Measurements from ENCODE around the gene CDC14A. TPM values are rescaled to one million over a fixed set of nuclear protein-coding genes. Genes with fewer than 3 reads are reported as not detected.

The CDC14A gene
- polyA plus RNA-seq, 1 of the 3 experiments (the other 2 are of a cell fraction): 2.2 TPM

DNA sequence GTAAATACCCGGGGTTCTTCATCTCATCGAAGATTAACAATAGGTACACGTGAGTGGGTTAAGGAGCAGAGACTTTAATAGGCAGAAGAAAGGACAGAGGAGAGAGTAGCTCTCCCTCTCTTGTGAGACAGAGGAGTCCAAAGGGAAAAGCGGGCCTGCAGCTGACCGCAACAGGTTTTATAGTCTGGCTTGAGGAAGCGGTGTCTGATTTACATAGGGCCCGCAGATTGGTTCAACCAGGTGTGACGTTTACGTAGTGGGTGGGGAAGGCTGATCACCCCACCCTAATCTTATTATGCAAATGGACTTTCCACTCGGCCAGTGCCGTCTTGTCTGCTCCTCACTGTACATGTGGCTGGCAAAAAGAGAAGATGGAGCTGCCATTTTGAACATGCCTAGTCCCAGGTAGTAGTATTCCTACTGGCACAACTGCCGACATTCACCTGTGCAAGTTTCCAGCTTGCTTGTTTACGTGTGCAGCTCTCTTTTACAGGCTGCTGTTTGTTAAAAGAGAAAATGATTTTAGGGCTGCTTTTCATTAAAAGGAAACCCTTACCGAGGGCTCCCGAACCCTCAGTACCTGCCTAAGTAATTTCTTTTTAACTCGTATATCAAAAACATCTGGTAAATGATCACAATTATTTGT is 10.6 kb downstream of the CDC14A start:
- TF ChIP-seq TAF1 (IDR thresholded peaks at IDR 0.05; ENCODE audit: borderline replicate concordance, low read depth, low read length) (peak; percentile 56; the same call in 1 of the 2 replicates), POLR2AphosphoS5 (IDR thresholded peaks at IDR 0.05; ENCODE audit: low read depth, low read length) (peak; percentile 95), MXI1 (IDR thresholded peaks at IDR 0.05; ENCODE audit: low read depth, low read length) (0 out of 2 replicates have a peak, but pooled peaks have one; percentile 39), EP300 (IDR thresholded peaks at IDR 0.05; ENCODE audit: borderline replicate concordance in 1 of 2, low read depth in 1 of 2, low read length in 1 of 2) (no peak), YY1 (IDR thresholded peaks at IDR 0.05; ENCODE audit: low read depth) (peak; percentile 69; the same call in 1 of the 2 replicates), ELF1 (IDR thresholded peaks at IDR 0.05) (no peak), CHD2 (IDR thresholded peaks at IDR 0.05; ENCODE audit: low read length, partially characterized antibody) (no peak)
- TF ChIP-seq, protein P1, sequence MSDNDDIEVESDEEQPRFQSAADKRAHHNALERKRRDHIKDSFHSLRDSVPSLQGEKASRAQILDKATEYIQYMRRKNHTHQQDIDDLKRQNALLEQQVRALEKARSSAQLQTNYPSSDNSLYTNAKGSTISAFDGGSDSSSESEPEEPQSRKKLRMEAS (IDR thresholded peaks at IDR 0.05; ENCODE audit: low read depth): peak; percentile 33; the same call in 1 of the 2 replicates
- Histone ChIP-seq H3F3A (replicated peaks; ENCODE audit: insufficient read depth) (peaks cover 5% of the 10 kb centered on the region), H3K4me3 (ENCODE audit: low read depth in 2 of 2, low read length in 1 of 2) (peak overlapping the region; percentile 39 to 42; a peak in 3 of 4 replicates), H3K9me2 (no peaks in the 10 kb centered on the region), H3K4me2 (peak overlapping the region; percentile 49; the same call in 1 of the 2 replicates), H3K27me3 (ENCODE audit: insufficient read depth) (no peaks in the 10 kb centered on the region), H3K79me2 (ENCODE audit: insufficient read depth) (peaks cover 20% of the 10 kb centered on the region; the same call in 1 of the 2 replicates), H3K36me3 (replicated peaks in 1 of 2; ENCODE audit: control insufficient read depth in 1 of 2, insufficient read depth in 2 of 2, low read length in 1 of 2) (peaks cover 0 to 2% of the 10 kb centered on the region in 2 experiments), H3K27ac (ENCODE audit: low read depth in 2 of 2, low read length in 1 of 2) (peak overlapping the region; percentile 56; a peak in 3 of 4 replicates), H2AFZ (ENCODE audit: low read depth) (peak overlapping the region; percentile 74; the same call in 1 of the 2 replicates), H3K9me3 (no peaks in the 10 kb centered on the region), H3K9ac (peak overlapping the region; percentile 43; the same call in 1 of the 2 replicates), H4K20me1 (ENCODE audit: insufficient read depth) (no peaks in the 10 kb centered on the region), H3K4me1 (ENCODE audit: control insufficient read depth in 1 of 2, insufficient read depth in 2 of 2, low read depth in 1 of 2, low read length in 1 of 2) (peaks cover 4 to 5% of the 10 kb centered on the region in 2 experiments; a peak in 3 of 4 replicates)
- POLR2A ChIA-PET: interaction anchor here (0.6 to 1.9 kb wide), 3 partner anchors 10 to 56 kb away, joined by 3 to 10 read pairs (median 3); partner anchors contain the start of gene CDC14A
- 65% methylated on average over 16 of the region's 16 CpGs for WGBS (ENCODE audit: low lambda C conversion rate)
- DNase-seq: peak; percentile 54
- CTCF ChIA-PET: interaction anchor here (1.1 to 2.9 kb wide), 2 partner anchors 10 to 77 kb away, joined by 3 to 16 read pairs; partner anchors contain the start of gene CDC14A

DNA sequence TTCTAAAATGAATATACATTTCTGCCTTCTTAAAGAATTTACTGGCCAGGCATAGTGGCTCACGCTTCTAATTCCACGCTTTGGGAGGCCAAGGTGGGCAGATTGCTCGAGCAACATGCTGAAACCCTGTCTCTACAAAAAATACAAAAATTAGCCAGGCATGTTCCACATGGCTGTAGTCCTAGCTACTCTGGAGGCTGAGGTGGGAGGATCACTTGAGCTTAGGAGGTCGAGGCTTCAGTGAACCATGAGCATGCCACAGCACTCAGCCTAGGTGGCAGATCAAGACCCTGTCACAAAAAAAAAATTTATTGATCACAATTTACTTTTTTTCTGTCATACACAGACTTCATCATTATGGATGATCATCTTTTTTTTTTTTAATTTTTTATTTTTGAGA is 11.5 kb downstream of the CDC14A start:
- ChIA-PET POLR2A (interaction anchor here (1.9 kb wide), 1 partner anchor 10 kb away, joined by 10 read pairs; the partner anchor contains the start of gene CDC14A), CTCF (no interaction called here)
- WGBS (ENCODE audit: low lambda C conversion rate): 94% methylated on average over 4 of the region's 4 CpGs
- Histone ChIP-seq H3K27me3 (ENCODE audit: insufficient read depth) (no peaks in the 10 kb centered on the region), H3K4me1 (ENCODE audit: control insufficient read depth in 1 of 2, insufficient read depth in 2 of 2, low read depth in 1 of 2, low read length in 1 of 2) (peaks cover 4 to 5% of the 10 kb centered on the region in 2 experiments; a peak in 2 of 4 replicates), H3K9me2 (no peaks in the 10 kb centered on the region), H3K4me2 (no peak overlapping the region), H3K9me3 (no peaks in the 10 kb centered on the region), H2AFZ (ENCODE audit: low read depth) (no peak overlapping the region), H3K4me3 (ENCODE audit: low read depth in 2 of 2, low read length in 1 of 2) (no peak overlapping the region), H3K36me3 (replicated peaks in 1 of 2; ENCODE audit: control insufficient read depth in 1 of 2, insufficient read depth in 2 of 2, low read length in 1 of 2) (peaks cover 0 to 2% of the 10 kb centered on the region in 2 experiments), H3F3A (replicated peaks; ENCODE audit: insufficient read depth) (peaks cover 5% of the 10 kb centered on the region), H3K79me2 (ENCODE audit: insufficient read depth) (peaks cover 26% of the 10 kb centered on the region; the same call in 1 of the 2 replicates), H3K27ac (ENCODE audit: low read depth in 2 of 2, low read length in 1 of 2) (no peak overlapping the region), H3K9ac (no peak overlapping the region), H4K20me1 (ENCODE audit: insufficient read depth) (no peaks in the 10 kb centered on the region)
- DNase-seq: no peak
- no peak for TF ChIP-seq SMC3 (IDR thresholded peaks at IDR 0.05; ENCODE audit: low read depth, low read length)
- TF ChIP-seq GATA2 (CRISPR knock-in tag; IDR thresholded peaks at IDR 0.05): no peak

DNA sequence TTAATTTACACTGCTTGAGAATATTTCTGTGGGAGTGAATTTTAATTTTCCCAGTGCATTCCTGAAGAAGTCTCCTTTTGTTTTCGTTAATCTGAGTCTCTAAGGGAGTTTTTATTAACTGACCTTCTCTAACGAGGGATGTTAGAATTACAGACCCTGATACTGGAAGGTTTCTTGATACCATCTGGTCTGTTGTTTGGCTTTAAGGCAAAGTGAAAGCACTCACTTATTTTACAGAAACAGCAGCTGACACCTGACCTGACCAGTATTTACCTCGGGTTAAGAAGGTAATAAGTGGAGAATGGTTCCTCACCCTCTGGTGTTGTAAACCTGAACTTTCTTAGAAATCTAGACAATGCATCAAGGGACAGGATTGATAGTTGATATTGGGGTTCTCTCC is 12.4 kb downstream of the CDC14A start:
- WGBS (ENCODE audit: low lambda C conversion rate): 80% methylated on average over 3 of the region's 3 CpGs
- no peaks in the 10 kb centered on the region for H3K9me3 ChIP-seq
- POLR2A ChIA-PET: no interaction called here
- no peak for TF ChIP-seq NRF1 (IDR thresholded peaks at IDR 0.05; ENCODE audit: low read depth, low read length)
- TF ChIP-seq SIN3A (IDR thresholded peaks at IDR 0.05; ENCODE audit: borderline replicate concordance, low read depth, low read length): no peak
- no peak for TF ChIP-seq JUND (IDR thresholded peaks at IDR 0.05)
- TF ChIP-seq FOSL2 (IDR thresholded peaks at IDR 0.05; ENCODE audit: borderline replicate concordance, low read depth): no peak
- TF ChIP-seq, protein P2, sequence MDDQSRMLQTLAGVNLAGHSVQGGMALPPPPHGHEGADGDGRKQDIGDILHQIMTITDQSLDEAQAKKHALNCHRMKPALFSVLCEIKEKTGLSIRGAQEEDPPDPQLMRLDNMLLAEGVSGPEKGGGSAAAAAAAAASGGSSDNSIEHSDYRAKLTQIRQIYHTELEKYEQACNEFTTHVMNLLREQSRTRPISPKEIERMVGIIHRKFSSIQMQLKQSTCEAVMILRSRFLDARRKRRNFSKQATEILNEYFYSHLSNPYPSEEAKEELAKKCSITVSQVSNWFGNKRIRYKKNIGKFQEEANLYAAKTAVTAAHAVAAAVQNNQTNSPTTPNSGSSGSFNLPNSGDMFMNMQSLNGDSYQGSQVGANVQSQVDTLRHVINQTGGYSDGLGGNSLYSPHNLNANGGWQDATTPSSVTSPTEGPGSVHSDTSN (IDR thresholded peaks at IDR 0.05): no peak
- TF ChIP-seq, protein P3, sequence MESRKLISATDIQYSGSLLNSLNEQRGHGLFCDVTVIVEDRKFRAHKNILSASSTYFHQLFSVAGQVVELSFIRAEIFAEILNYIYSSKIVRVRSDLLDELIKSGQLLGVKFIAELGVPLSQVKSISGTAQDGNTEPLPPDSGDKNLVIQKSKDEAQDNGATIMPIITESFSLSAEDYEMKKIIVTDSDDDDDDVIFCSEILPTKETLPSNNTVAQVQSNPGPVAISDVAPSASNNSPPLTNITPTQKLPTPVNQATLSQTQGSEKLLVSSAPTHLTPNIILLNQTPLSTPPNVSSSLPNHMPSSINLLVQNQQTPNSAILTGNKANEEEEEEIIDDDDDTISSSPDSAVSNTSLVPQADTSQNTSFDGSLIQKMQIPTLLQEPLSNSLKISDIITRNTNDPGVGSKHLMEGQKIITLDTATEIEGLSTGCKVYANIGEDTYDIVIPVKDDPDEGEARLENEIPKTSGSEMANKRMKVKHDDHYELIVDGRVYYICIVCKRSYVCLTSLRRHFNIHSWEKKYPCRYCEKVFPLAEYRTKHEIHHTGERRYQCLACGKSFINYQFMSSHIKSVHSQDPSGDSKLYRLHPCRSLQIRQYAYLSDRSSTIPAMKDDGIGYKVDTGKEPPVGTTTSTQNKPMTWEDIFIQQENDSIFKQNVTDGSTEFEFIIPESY (IDR thresholded peaks at IDR 0.05; ENCODE audit: borderline replicate concordance, low read depth): no peak
- no peak for TF ChIP-seq MEF2A (IDR thresholded peaks at IDR 0.05; ENCODE audit: borderline replicate concordance, low read depth)
- no peak for TF ChIP-seq TCF12 (IDR thresholded peaks at IDR 0.05)
- TF ChIP-seq SMC3 (IDR thresholded peaks at IDR 0.05; ENCODE audit: low read depth, low read length): no peak

More for the DNA sequence above, 12.4 kb downstream of the CDC14A start:
- Histone ChIP-seq H3K36me3 (replicated peaks in 1 of 2; ENCODE audit: control insufficient read depth in 1 of 2, insufficient read depth in 2 of 2, low read length in 1 of 2) (no peaks in the 10 kb centered on the region), H3K79me2 (ENCODE audit: insufficient read depth) (peaks cover 35% of the 10 kb centered on the region; the same call in 1 of the 2 replicates), H3K27me3 (ENCODE audit: insufficient read depth) (no peaks in the 10 kb centered on the region), H3K9me2 (no peaks in the 10 kb centered on the region), H3K4me2 (no peak overlapping the region), H4K20me1 (ENCODE audit: insufficient read depth) (no peaks in the 10 kb centered on the region), H3K9ac (no peak overlapping the region), H3K27ac (ENCODE audit: low read depth in 2 of 2, low read length in 1 of 2) (no peak overlapping the region), H2AFZ (ENCODE audit: low read depth) (no peak overlapping the region), H3K4me1 (ENCODE audit: control insufficient read depth in 1 of 2, insufficient read depth in 2 of 2, low read depth in 1 of 2, low read length in 1 of 2) (peaks cover 0 to 5% of the 10 kb centered on the region in 2 experiments; a peak in 2 of 4 replicates), H3K4me3 (ENCODE audit: low read depth in 2 of 2, low read length in 1 of 2) (no peak overlapping the region), H3F3A (replicated peaks; ENCODE audit: insufficient read depth) (peaks cover 5% of the 10 kb centered on the region)
- CTCF ChIA-PET: no interaction called here
- DNase-seq: no peak

All from SK-N-SH (cell line).